GM15510 (cell line): ENCODE data around the gene PRKACA.

Experiments used
- POLR2A ChIP-seq: IDR thresholded peaks from 3 replicates; pipeline ENCODE4 v1.6.1; 2011; ENCODE audit warnings: borderline replicate concordance; ENCODE audit not compliant: insufficient read length; ENCODE audit errors: extremely low read depth

Gene PRKACA

GRCh38 chr19:14061081-14061749, 56.3 kb downstream of the PRKACA start:
- no peak for TF ChIP-seq POLR2A

- no peak for TF ChIP-seq POLR2A
Observed at GRCh38 chr19:14059652-14060155, 57.9 kb downstream of the PRKACA start.

- TF ChIP-seq POLR2A: no peak
Observed at GRCh38 chr19:14059093-14059480, 58.5 kb downstream of the PRKACA start.

GRCh38 chr19:14058182-14059092, 59.1 kb downstream of the PRKACA start:
- no peak for TF ChIP-seq POLR2A

GRCh38 chr19:14056741-14057356, 60.7 kb downstream of the PRKACA start:
- TF ChIP-seq POLR2A: no peak

- no peak for TF ChIP-seq POLR2A
Observed at GRCh38 chr19:14056069-14056666, 61.4 kb downstream of the PRKACA start.

GRCh38 chr19:14055396-14055795, 62.2 kb downstream of the PRKACA start:
- TF ChIP-seq POLR2A: no peak

GRCh38 chr19:14054721-14055120, 62.8 kb downstream of the PRKACA start:
- TF ChIP-seq POLR2A: no peak

GRCh38 chr19:14054099-14054498, 63.5 kb downstream of the PRKACA start:
- no peak for TF ChIP-seq POLR2A

- no peak for TF ChIP-seq POLR2A
Observed at GRCh38 chr19:14053500-14053899, 64.1 kb downstream of the PRKACA start.

- TF ChIP-seq POLR2A: no peak
Observed at GRCh38 chr19:14053032-14053431, 64.5 kb downstream of the PRKACA start.

- TF ChIP-seq POLR2A: no peak
Observed at GRCh38 chr19:14052470-14052869, 65.1 kb downstream of the PRKACA start.

- TF ChIP-seq POLR2A: no peak
Observed at GRCh38 chr19:14051980-14052379, 65.6 kb downstream of the PRKACA start.

- TF ChIP-seq POLR2A: no peak
Observed at GRCh38 chr19:14050512-14050911, 67.0 kb downstream of the PRKACA start.
